Endothelial cell of umbilical vein (primary cell): ENCODE results near the gene MRPL16. TPM values are rescaled to one million over a fixed set of nuclear protein-coding genes. Genes with fewer than 3 reads are reported as not detected.
A peak's percentile ranks its signal among the peaks of the same experiment; 100 is the strongest.

ENCODE experiments used
- BruUV-seq: library from RNA; stranded (reverse); fragments of 400-500 nt; replicated peaks from 2 replicates; lab custom pipeline; 2021; lab: Mats Ljungman, UMichigan
- CTCF ChIA-PET: fragments of 300-600, 350-600 bp; sonication (Branson Sonifier 250); formaldehyde crosslinking; loops from one replicate; lab custom pipeline; 2021; ENCODE audit warnings: antibody characterized with exemption, inconsistent platforms; lab: Charles Lee
- POLR2A ChIA-PET: fragments of 300-600, 350-600 bp; sonication (Branson Sonifier 250); formaldehyde crosslinking; loops from one replicate; lab custom pipeline; 2021; ENCODE audit warnings: antibody characterized with exemption, inconsistent platforms; lab: Charles Lee
- DNase-seq: peaks from one replicate; pipeline ENCODE4 v3.0.0-alpha.2; 2011; ENCODE audit warnings: low read depth, low spot score
- FAIRE-seq: peaks from 2 replicates; lab custom pipeline; 2011; peaks lifted over from hg19 to GRCh38; lab: Jason Lieb, UNC
- H2AFZ ChIP-seq: 2 replicates; pipeline ENCODE4 v1.6.0; 2012; ENCODE audit warnings: low read depth, low read length, control low read depth, inconsistent platforms
- H3K27ac ChIP-seq: 2 replicates; pipeline ENCODE4 v1.5.1; 2011; ENCODE audit warnings: low read depth, mild to moderate bottlenecking, control low read depth, low read length, moderate library complexity; ENCODE audit not compliant: insufficient read depth
- H3K27me3 ChIP-seq, 2 experiments: 2 replicates each; pipeline versions ENCODE4 v1.6.0 to v1.6.1; 2011; ENCODE audit warnings: low read length in 2 of 2, mixed read lengths in 1 of 2; ENCODE audit not compliant: control insufficient read depth in 2 of 2, insufficient read depth in 2 of 2
- H3K36me3 ChIP-seq, 2 experiments: 2 replicates in 1 of 2; 3 replicates in 1 of 2; pipeline ENCODE4 v1.5.1; 2011; ENCODE audit warnings: low read length in 2 of 2, mild to moderate bottlenecking in 1 of 2, moderate library complexity in 1 of 2; ENCODE audit not compliant: control insufficient read depth in 2 of 2, insufficient read depth in 2 of 2; ENCODE audit errors: extremely low read depth in 1 of 2
- H3K4me1 ChIP-seq: 3 replicates; pipeline ENCODE4 v1.5.1; 2011; ENCODE audit warnings: mild to moderate bottlenecking, low read length; ENCODE audit not compliant: control insufficient read depth, insufficient read depth; ENCODE audit errors: extremely low read depth
- H3K4me2 ChIP-seq: 2 replicates; pipeline ENCODE4 v1.6.1; 2011; ENCODE audit warnings: low read length, control low read depth, mixed read lengths; ENCODE audit not compliant: insufficient read depth
- H3K4me3 ChIP-seq, 3 experiments: fragments of 200-600 bp in 1 of 3; sonication (generic), shearing (Covaris generic) in 1 of 3; replicated peaks in 1 of 3; 2 replicates each; pipeline ENCODE4 v1.5.1; 2011 to 2016; ENCODE audit warnings: control low read depth in 3 of 3, low read length in 3 of 3, mild to moderate bottlenecking in 2 of 3, inconsistent platforms in 1 of 3, low read depth in 1 of 3, moderate library complexity in 1 of 3; ENCODE audit not compliant: insufficient read depth in 1 of 3
- H3K79me2 ChIP-seq: 2 replicates; pipeline ENCODE4 v1.6.0; 2012; ENCODE audit warnings: low read length, inconsistent platforms; ENCODE audit not compliant: control insufficient read depth, insufficient read depth
- H3K9ac ChIP-seq: replicated peaks from 2 replicates; pipeline ENCODE3; 2011; ENCODE audit warnings: low read length, control low read depth; ENCODE audit not compliant: insufficient read depth; ENCODE audit errors: extremely low read depth
- H3K9me1 ChIP-seq: replicated peaks from 3 replicates; pipeline ENCODE4 v1.6.0; 2011; ENCODE audit warnings: mild to moderate bottlenecking, low read length; ENCODE audit not compliant: control insufficient read depth, insufficient read depth; ENCODE audit errors: extremely low read depth
- H3K9me3 ChIP-seq: replicated peaks from 2 replicates; pipeline ENCODE4 v1.5.1; 2012; ENCODE audit warnings: low read length, inconsistent platforms; ENCODE audit not compliant: control insufficient read depth, insufficient read depth
- H4K20me1 ChIP-seq: replicated peaks from 2 replicates; pipeline ENCODE3; 2011; ENCODE audit warnings: mild to moderate bottlenecking, low read length; ENCODE audit not compliant: control insufficient read depth, insufficient read depth; ENCODE audit errors: extremely low read depth
- CTCF ChIP-seq, 2 donors: IDR thresholded peaks; 1 replicate in 1 of 2; 2 replicates in 1 of 2; pipeline ENCODE4 v1.5.1; 2011; ENCODE audit warnings: low read length in 2 of 2, mild to moderate bottlenecking in 2 of 2, moderate library complexity in 2 of 2, control low read depth in 1 of 2, inconsistent platforms in 1 of 2, low read depth in 1 of 2; ENCODE audit not compliant: insufficient read depth in 1 of 2; ENCODE audit errors: extremely low read depth in 1 of 2
- EZH2 ChIP-seq: IDR thresholded peaks from 2 replicates; pipeline ENCODE4 v1.6.1; 2012; ENCODE audit warnings: borderline replicate concordance, low read depth, mild to moderate bottlenecking, moderate library complexity, low read length, inconsistent platforms; ENCODE audit not compliant: severe bottlenecking
- FOS ChIP-seq: IDR thresholded peaks from 2 replicates; pipeline ENCODE4 v1.6.1; 2011; ENCODE audit warnings: mild to moderate bottlenecking, low read length, moderate library complexity, borderline replicate concordance; ENCODE audit not compliant: insufficient read depth
- GATA2 ChIP-seq: IDR thresholded peaks from 2 replicates; pipeline ENCODE4 v1.7.0; 2011; ENCODE audit warnings: low read depth, mild to moderate bottlenecking, moderate library complexity, mixed read lengths, low read length; ENCODE audit not compliant: insufficient read length, insufficient read depth
- JUN ChIP-seq: IDR thresholded peaks from 2 replicates; pipeline ENCODE4 v1.6.1; 2011; ENCODE audit warnings: borderline replicate concordance, low read depth; ENCODE audit not compliant: insufficient read length, insufficient read depth
- MAX ChIP-seq: IDR thresholded peaks from 2 replicates; pipeline ENCODE4 v1.6.1; 2011; ENCODE audit not compliant: insufficient read depth, insufficient read length
- MYC ChIP-seq: IDR thresholded peaks from one replicate; pipeline ENCODE4 v1.6.1; 2011; ENCODE audit warnings: mild to moderate bottlenecking, low read depth, low read length
- POLR2A ChIP-seq: IDR thresholded peaks from 2 replicates; pipeline ENCODE4 v1.6.1; 2012; ENCODE audit warnings: low read depth, mild to moderate bottlenecking, control low read depth, low read length
- POLR2AphosphoS5 ChIP-seq: IDR thresholded peaks from 2 replicates; pipeline ENCODE4 v1.6.1; 2012; ENCODE audit warnings: low read depth, mild to moderate bottlenecking, control low read depth, low read length, moderate library complexity; ENCODE audit not compliant: insufficient read depth
- dilution Hi-C: fragments of 300-500 bp; cut with MboI; formaldehyde crosslinking; loops from one replicate; pipeline ENCODE4 v1.15.0; 2019; ENCODE audit warnings: low sequenced_read_pairs; ENCODE audit not compliant: extremely low pct_ligation_motif_present
- intact Hi-C: fragments of 100-400 bp; cut with micrococcal nuclease; formaldehyde crosslinking; loops from one replicate; pipeline ENCODE4 v1.10.0; 2022
- polyA plus RNA-seq, 4 experiments: library from polyadenylated mRNA; depleted of rRNA in 3 of 4; stranded (reverse) in 3 of 4; unstranded in 1 of 4; fragments of >200 nt; gene quantifications; 2 replicates each; pipeline versions ENCODE4 v1.2.1 to v1.2.3, GENCODE V29; 2011 to 2012; ENCODE audit warnings: missing spikeins in 1 of 4
- total RNA-seq: library from RNA; stranded (reverse); gene quantifications from 2 replicates; pipeline ENCODE4 v1.2.3, GENCODE V29; 2021

The MRPL16 gene
- total and polyA plus RNA-seq, 2 donors (not counting 3 experiments of a cell fraction or from before 2014, with no cell fraction given): 63.9 to 84.0 TPM

- POLR2A ChIA-PET: interaction anchor here (0.6 to 2.2 kb wide), 3 partner anchors 16 to 30 kb away, joined by 3 to 6 read pairs (median 4); no protein-coding TSS in a partner anchor
- Histone ChIP-seq H4K20me1 (no peaks in the 10 kb centered on the region), H3K9me1 (no peaks in the 10 kb centered on the region), H3K27me3 (no peaks in the 10 kb centered on the region), H3K9me3 (no peaks in the 10 kb centered on the region), H3K4me3 (peak overlapping the region in 1 of 3 experiments; percentile 87), H3K9ac (no peak overlapping the region), H3K4me2 (peak overlapping the region; percentile 87), H2AFZ (no peak overlapping the region), H3K36me3 (peaks cover 0 to 4% of the 10 kb centered on the region in 2 experiments), H3K79me2 (peaks cover 34% of the 10 kb centered on the region), H3K27ac (peak overlapping the region; percentile 72), H3K4me1 (peaks cover 21% of the 10 kb centered on the region)
- dilution Hi-C loops: no loop called here
- no peak for FAIRE-seq
- intact Hi-C loops: loop anchor here (1.0 to 5.0 kb wide), 2 partner anchors 145 to 437 kb away; no protein-coding TSS in a partner anchor
- no peak for DNase-seq
- no TSS peak for BruUV-seq
- no peak for TF ChIP-seq POLR2A
- TF ChIP-seq CTCF (IDR thresholded peaks at IDR 0.05; ENCODE audit: extremely low read depth in 1 of 2, insufficient read depth in 1 of 2, low read depth in 1 of 2, low read length in 2 of 2): no peak
- no peak for TF ChIP-seq MYC
- TF ChIP-seq MAX: no peak
- TF ChIP-seq EZH2: no peak
- no peak for TF ChIP-seq JUN
- no peak for TF ChIP-seq GATA2
- TF ChIP-seq FOS: no peak
- TF ChIP-seq POLR2AphosphoS5: no peak
- CTCF ChIA-PET: interaction anchor here (1.0 to 5.7 kb wide), 5 partner anchors 11 to 219 kb away, joined by 3 to 120 read pairs (median 15); no protein-coding TSS in a partner anchor
Measured at GRCh38 chr11:59756845-59757244, 53.7 kb downstream of the MRPL16 start.
